Caco-2 (cell line): ENCODE measurements around the gene NOX4. TPM values are rescaled to one million over a fixed set of nuclear protein-coding genes. Genes with fewer than 3 reads are reported as not detected.

ENCODE experiments used
- BruUV-seq: library from RNA; stranded (reverse); fragments of 400-500 nt; replicated peaks from 2 replicates; lab custom pipeline; 2021; lab: Mats Ljungman, UMichigan
- CTCF ChIA-PET: fragments of 300-600 bp; sonication (Branson Sonifier 250); formaldehyde crosslinking; loops from one replicate; lab custom pipeline; 2022; ENCODE audit warnings: antibody characterized with exemption; lab: Charles Lee
- POLR2A ChIA-PET: fragments of 300-600 bp; sonication (Branson Sonifier 250); formaldehyde crosslinking; loops from one replicate; lab custom pipeline; 2022; ENCODE audit warnings: antibody characterized with exemption; lab: Charles Lee
- DNase-seq, 2 experiments: peaks; one replicate each; pipeline versions ENCODE4 v3.0.0 to v3.0.0-alpha.2; 2020 to 2022
- H3K27me3 ChIP-seq: replicated peaks from 2 replicates; pipeline ENCODE4 v1.6.0; 2011; ENCODE audit warnings: low read length; ENCODE audit not compliant: control insufficient read depth, insufficient read depth
- H3K36me3 ChIP-seq: 2 replicates; pipeline ENCODE4 v1.5.1; 2011; ENCODE audit warnings: low read length; ENCODE audit not compliant: control insufficient read depth, insufficient read depth
- H3K4me1 ChIP-seq: fragments of 250-450 bp; sonication (Bioruptor Pico); 2 replicates; pipeline ENCODE4 v1.5.1; 2020; ENCODE audit warnings: mild to moderate bottlenecking
- H3K4me3 ChIP-seq: 2 replicates; pipeline ENCODE4 v1.5.1; 2011; ENCODE audit warnings: low read depth, mild to moderate bottlenecking, control low read depth, low read length
- H3K9me3 ChIP-seq: fragments of 250-450 bp; sonication (Bioruptor Pico); 2 replicates; pipeline ENCODE4 v1.5.1; 2020; ENCODE audit warnings: mild to moderate bottlenecking, moderate library complexity
- H3K27ac Mint-ChIP-seq: one replicate; pipeline ENCODE4 v1.8.0; 2022; ENCODE audit warnings: mixed read lengths; ENCODE audit not compliant: unreplicated experiment
- H3K27me3 Mint-ChIP-seq: one replicate; pipeline ENCODE4 v1.8.0; 2022; ENCODE audit warnings: mixed read lengths; ENCODE audit not compliant: insufficient read depth, unreplicated experiment
- H3K36me3 Mint-ChIP-seq: one replicate; pipeline ENCODE4 v1.8.0; 2022; ENCODE audit warnings: mild to moderate bottlenecking, mixed read lengths; ENCODE audit not compliant: insufficient read depth, unreplicated experiment
- H3K4me1 Mint-ChIP-seq: one replicate; pipeline ENCODE4 v1.8.0; 2022; ENCODE audit warnings: low read depth, mixed read lengths; ENCODE audit not compliant: unreplicated experiment
- H3K4me3 Mint-ChIP-seq: one replicate; pipeline ENCODE4 v1.8.0; 2022; ENCODE audit warnings: mild to moderate bottlenecking, moderate library complexity, mixed read lengths; ENCODE audit not compliant: unreplicated experiment
- H3K9me3 Mint-ChIP-seq: one replicate; pipeline ENCODE4 v1.8.0; 2022; ENCODE audit warnings: mixed read lengths; ENCODE audit not compliant: unreplicated experiment
- intact Hi-C: fragments of 100-400 bp; cut with micrococcal nuclease; formaldehyde crosslinking; loops from one replicate; pipeline ENCODE4 v1.10.0; 2022; ENCODE audit not compliant: unreplicated experiment
- total RNA-seq: library from RNA; stranded (reverse); gene quantifications from 2 replicates; pipeline ENCODE4 v1.2.3, GENCODE V29; 2022
- TF ChIP-seq, protein P1 (sequence below), 2 experiments: fragments of 200-600 bp in 1 of 2; IDR thresholded peaks; 1 replicate in 1 of 2; 2 replicates in 1 of 2; pipeline versions ENCODE4 v1.5.1 to v1.8.0; 2011 to 2022; ENCODE audit warnings: antibody characterized with exemption in 1 of 2, control low read depth in 1 of 2, inconsistent platforms in 1 of 2, low read depth in 1 of 2, low read length in 1 of 2, mild to moderate bottlenecking in 1 of 2, moderate library complexity in 1 of 2; ENCODE audit not compliant: insufficient read depth in 1 of 2, severe bottlenecking in 1 of 2, unreplicated experiment in 1 of 2

The NOX4 gene
- total RNA-seq, 1 experiment from 2014 or later: not detected

DNA sequence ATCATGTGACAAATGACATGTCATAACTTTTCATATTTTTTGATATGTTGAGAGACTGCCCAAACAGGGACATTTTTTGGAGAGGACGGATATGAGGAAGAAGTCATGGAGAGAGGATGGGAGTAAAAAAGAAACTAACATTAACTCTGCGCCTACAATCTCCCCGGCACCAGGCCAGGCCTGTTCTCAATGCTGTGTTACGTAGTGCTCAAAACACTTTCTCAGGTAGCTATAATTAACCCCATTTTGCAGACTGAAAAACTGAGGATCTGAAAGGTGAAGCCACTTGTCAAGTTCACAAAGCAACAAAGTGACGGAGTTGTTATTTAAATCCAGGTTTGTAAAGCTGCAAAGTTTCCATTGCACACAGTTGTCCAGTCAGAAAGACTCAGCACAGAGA, 17.4 kb upstream of the NOX4 start:
- H3K27me3 Mint-ChIP-seq: no peaks in the 10 kb centered on the region
- no TSS peak for BruUV-seq
- H3K4me3 ChIP-seq: no peak overlapping the region
- TF ChIP-seq, protein P1, sequence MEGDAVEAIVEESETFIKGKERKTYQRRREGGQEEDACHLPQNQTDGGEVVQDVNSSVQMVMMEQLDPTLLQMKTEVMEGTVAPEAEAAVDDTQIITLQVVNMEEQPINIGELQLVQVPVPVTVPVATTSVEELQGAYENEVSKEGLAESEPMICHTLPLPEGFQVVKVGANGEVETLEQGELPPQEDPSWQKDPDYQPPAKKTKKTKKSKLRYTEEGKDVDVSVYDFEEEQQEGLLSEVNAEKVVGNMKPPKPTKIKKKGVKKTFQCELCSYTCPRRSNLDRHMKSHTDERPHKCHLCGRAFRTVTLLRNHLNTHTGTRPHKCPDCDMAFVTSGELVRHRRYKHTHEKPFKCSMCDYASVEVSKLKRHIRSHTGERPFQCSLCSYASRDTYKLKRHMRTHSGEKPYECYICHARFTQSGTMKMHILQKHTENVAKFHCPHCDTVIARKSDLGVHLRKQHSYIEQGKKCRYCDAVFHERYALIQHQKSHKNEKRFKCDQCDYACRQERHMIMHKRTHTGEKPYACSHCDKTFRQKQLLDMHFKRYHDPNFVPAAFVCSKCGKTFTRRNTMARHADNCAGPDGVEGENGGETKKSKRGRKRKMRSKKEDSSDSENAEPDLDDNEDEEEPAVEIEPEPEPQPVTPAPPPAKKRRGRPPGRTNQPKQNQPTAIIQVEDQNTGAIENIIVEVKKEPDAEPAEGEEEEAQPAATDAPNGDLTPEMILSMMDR (IDR thresholded peaks at IDR 0.05; ENCODE audit: insufficient read depth in 1 of 2, low read depth in 1 of 2, low read length in 1 of 2, severe bottlenecking in 1 of 2, unreplicated experiment in 1 of 2): no peak
- no peak overlapping the region for H3K27ac Mint-ChIP-seq
- POLR2A ChIA-PET: no interaction called here
- CTCF ChIA-PET: interaction anchor here (0.9 kb wide), 1 partner anchor 9 kb away, joined by 3 read pairs; no protein-coding TSS in a partner anchor
- no peaks in the 10 kb centered on the region for H3K27me3 ChIP-seq
- no peak overlapping the region for H3K4me3 Mint-ChIP-seq
- no peak for DNase-seq
- H3K9me3 ChIP-seq: 0 out of 2 replicates have a peak, but pooled peaks cover 2% of the 10 kb centered on the region
- H3K36me3 ChIP-seq: no peaks in the 10 kb centered on the region
- intact Hi-C loops: no loop called here
- H3K4me1 Mint-ChIP-seq: peaks cover 21% of the 10 kb centered on the region
- H3K4me1 ChIP-seq: peaks cover 14% of the 10 kb centered on the region; the same call in 1 of the 2 replicates
- no peaks in the 10 kb centered on the region for H3K36me3 Mint-ChIP-seq
- peaks cover 10% of the 10 kb centered on the region for H3K9me3 Mint-ChIP-seq

DNA sequence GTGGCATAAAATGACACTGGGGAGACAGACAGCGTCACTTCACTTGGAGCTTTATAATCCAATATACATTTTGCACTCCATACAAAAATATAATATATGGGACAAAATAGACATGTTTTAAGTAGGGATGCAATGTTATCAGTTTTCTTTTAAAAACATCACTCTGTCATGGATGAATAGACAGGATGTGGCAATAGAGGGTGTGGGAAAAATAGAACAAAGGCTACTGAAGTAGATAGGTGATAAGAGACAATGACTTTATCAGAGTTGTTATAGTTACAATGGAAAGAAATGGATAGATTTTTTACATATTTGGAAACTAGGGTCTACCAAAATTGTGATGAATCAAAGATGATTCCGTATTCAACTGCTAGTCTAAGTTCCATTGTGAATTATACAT, 13.1 kb upstream of the NOX4 start:
- TF ChIP-seq, protein P1 (IDR thresholded peaks at IDR 0.05; ENCODE audit: insufficient read depth in 1 of 2, low read depth in 1 of 2, low read length in 1 of 2, severe bottlenecking in 1 of 2, unreplicated experiment in 1 of 2): no peak
- H3K9me3 ChIP-seq: no peaks in the 10 kb centered on the region
- Mint-ChIP-seq H3K9me3 (peaks cover 10% of the 10 kb centered on the region), H3K36me3 (no peaks in the 10 kb centered on the region), H3K27me3 (no peaks in the 10 kb centered on the region), H3K27ac (no peak overlapping the region), H3K4me3 (no peak overlapping the region), H3K4me1 (peaks cover 14% of the 10 kb centered on the region)
- DNase-seq: no peak
- H3K4me1 ChIP-seq: peaks cover 6% of the 10 kb centered on the region; the same call in 1 of the 2 replicates
- H3K36me3 ChIP-seq: no peaks in the 10 kb centered on the region
- POLR2A ChIA-PET: no interaction called here
- CTCF ChIA-PET: no interaction called here
- intact Hi-C loops: no loop called here
- H3K27me3 ChIP-seq: no peaks in the 10 kb centered on the region
- BruUV-seq: no TSS peak
- H3K4me3 ChIP-seq: no peak overlapping the region

DNA sequence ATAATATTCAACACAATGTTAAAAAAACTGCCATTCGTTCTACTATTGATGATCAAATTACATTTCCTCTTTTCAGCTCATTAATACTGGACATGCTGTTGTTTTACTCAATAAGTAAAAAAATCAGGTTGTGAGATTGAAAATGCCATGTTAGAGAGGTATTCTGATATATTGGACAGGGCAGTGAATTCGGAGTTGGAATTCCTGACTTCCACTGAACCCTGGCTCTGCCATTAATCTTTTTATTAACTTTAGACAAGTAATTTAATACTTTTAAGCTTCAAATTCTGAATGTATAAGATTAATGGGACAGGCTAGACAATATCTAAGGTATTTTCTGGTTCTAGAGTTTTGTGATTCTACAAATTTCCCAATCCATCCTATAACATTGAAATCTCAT, 12.2 kb upstream of the NOX4 start:
- TF ChIP-seq, protein P1 (IDR thresholded peaks at IDR 0.05; ENCODE audit: insufficient read depth in 1 of 2, low read depth in 1 of 2, low read length in 1 of 2, severe bottlenecking in 1 of 2, unreplicated experiment in 1 of 2): no peak
- no peak overlapping the region for H3K4me3 Mint-ChIP-seq
- peaks cover 10% of the 10 kb centered on the region for H3K9me3 Mint-ChIP-seq

More for the DNA sequence above, 12.2 kb upstream of the NOX4 start:
- ChIA-PET POLR2A (no interaction called here), CTCF (no interaction called here)
- intact Hi-C loops: no loop called here
- H3K36me3 ChIP-seq: no peaks in the 10 kb centered on the region
- Mint-ChIP-seq H3K36me3 (no peaks in the 10 kb centered on the region), H3K4me1 (peaks cover 14% of the 10 kb centered on the region), H3K27ac (no peak overlapping the region), H3K27me3 (no peaks in the 10 kb centered on the region)
- no peaks in the 10 kb centered on the region for H3K27me3 ChIP-seq
- DNase-seq: no peak
- peaks cover 6% of the 10 kb centered on the region; the same call in 1 of the 2 replicates for H3K4me1 ChIP-seq
- no peak overlapping the region for H3K4me3 ChIP-seq
- BruUV-seq: no TSS peak
- H3K9me3 ChIP-seq: no peaks in the 10 kb centered on the region
